Measurements from ENCODE around the gene MRPL46. TPM values are rescaled to one million over a fixed set of nuclear protein-coding genes. Genes with fewer than 3 reads are reported as not detected.
A peak's percentile ranks its signal among the peaks of the same experiment; 100 is the strongest.

The MRPL46 gene
- total RNA-seq, 1 experiment from 2014 or later = 30.5 TPM

DNA sequence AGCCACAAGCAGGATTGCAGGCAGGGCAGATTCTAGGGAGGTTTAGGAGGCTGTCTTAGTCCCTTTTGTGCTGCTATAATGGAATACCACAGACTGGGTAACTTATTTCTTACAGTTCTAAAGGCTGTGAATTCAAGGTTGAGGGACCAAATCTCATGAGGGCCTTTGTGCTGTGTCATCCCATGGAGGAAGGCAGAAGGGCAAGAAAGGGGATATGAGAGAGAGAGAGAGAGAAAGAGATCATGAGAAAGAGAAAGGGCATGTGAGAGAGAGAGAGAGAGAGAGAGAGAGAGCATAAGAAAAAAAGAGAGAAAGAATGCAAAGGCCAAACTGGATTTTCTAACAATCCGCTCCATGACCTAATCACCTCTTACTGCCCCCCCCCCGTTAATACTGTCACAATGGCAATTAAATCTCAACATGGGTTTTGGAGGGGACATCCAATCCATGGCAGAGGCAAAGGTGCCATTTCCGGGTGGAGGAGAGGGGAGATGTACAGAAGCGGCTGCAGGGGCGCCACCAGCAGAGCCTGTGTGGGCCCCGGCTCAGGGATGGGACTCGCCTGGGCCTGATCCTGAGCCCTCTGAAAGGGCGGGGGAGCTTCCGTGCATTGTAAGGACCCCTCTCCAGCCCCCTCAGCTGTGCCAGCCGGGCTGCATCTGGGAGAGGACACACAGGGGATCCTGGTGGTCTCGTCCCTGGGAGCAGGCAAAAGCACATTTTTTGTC is 20.8 kb upstream of the MRPL46 start:
- Histone ChIP-seq H2AFZ (ENCODE audit: low read depth, low read length, poor library complexity, severe bottlenecking) (no peak overlapping the region), H3K4me1 (ENCODE audit: control insufficient read depth in 1 of 2, insufficient read depth in 2 of 2, low read length in 2 of 2) (peaks cover 0 to 8% of the 10 kb centered on the region in 2 experiments; a peak in 2 of 4 replicates), H3K9me3 (ENCODE audit: control insufficient read depth in 1 of 2, insufficient read depth in 1 of 2, low read depth in 1 of 2, low read length in 2 of 2) (no peaks in the 10 kb centered on the region), H3K9ac (ENCODE audit: low read length) (no peak overlapping the region), H3K79me2 (ENCODE audit: insufficient read depth, low read length) (no peaks in the 10 kb centered on the region), H3K27me3 (ENCODE audit: insufficient read depth, low read length) (no peaks in the 10 kb centered on the region), H3K36me3 (ENCODE audit: control insufficient read depth in 1 of 2, insufficient read depth in 2 of 2, low read length in 2 of 2) (no peaks in the 10 kb centered on the region), H3K4me3 (replicated peaks in 1 of 2; ENCODE audit: low read depth in 1 of 2, low read length in 2 of 2) (no peak overlapping the region), H3K9me2 (ENCODE audit: insufficient read depth) (no peaks in the 10 kb centered on the region), H3K27ac (ENCODE audit: low read depth, low read length) (no peak overlapping the region), H4K20me1 (ENCODE audit: insufficient read depth) (no peaks in the 10 kb centered on the region), H3K4me2 (ENCODE audit: low read length) (peak overlapping the region; percentile 31; the same call in 1 of the 2 replicates)
- RAD21 ChIA-PET (ENCODE audit: low non-redundant PET in 1 of 2, low total read pairs in 2 of 2, uncharacterized antibody in 2 of 2, unreplicated experiment in 2 of 2) = no interaction called here
- CTCF ChIA-PET = no interaction called here
- no TSS peak for BruUV-seq (replicated peaks)
- ATAC-seq (no peak), DNase-seq (ENCODE audit: low read depth, low spot score) (no peak)
- intact Hi-C loops (cut with micrococcal nuclease) = no loop called here
- POLR2A ChIA-PET = no interaction called here
- TF ChIP-seq, protein P1, sequence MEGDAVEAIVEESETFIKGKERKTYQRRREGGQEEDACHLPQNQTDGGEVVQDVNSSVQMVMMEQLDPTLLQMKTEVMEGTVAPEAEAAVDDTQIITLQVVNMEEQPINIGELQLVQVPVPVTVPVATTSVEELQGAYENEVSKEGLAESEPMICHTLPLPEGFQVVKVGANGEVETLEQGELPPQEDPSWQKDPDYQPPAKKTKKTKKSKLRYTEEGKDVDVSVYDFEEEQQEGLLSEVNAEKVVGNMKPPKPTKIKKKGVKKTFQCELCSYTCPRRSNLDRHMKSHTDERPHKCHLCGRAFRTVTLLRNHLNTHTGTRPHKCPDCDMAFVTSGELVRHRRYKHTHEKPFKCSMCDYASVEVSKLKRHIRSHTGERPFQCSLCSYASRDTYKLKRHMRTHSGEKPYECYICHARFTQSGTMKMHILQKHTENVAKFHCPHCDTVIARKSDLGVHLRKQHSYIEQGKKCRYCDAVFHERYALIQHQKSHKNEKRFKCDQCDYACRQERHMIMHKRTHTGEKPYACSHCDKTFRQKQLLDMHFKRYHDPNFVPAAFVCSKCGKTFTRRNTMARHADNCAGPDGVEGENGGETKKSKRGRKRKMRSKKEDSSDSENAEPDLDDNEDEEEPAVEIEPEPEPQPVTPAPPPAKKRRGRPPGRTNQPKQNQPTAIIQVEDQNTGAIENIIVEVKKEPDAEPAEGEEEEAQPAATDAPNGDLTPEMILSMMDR (IDR thresholded peaks at IDR 0.05 in 2 of 3, conservative IDR thresholded peaks at IDR 0.05 in 1 of 3; ENCODE audit: borderline replicate concordance in 1 of 3, insufficient read depth in 1 of 3, low read depth in 2 of 3, low read length in 2 of 3) = no peak
- TF ChIP-seq, protein P2, sequence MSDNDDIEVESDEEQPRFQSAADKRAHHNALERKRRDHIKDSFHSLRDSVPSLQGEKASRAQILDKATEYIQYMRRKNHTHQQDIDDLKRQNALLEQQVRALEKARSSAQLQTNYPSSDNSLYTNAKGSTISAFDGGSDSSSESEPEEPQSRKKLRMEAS (IDR thresholded peaks at IDR 0.05) = no peak
- TF ChIP-seq YY1 (IDR thresholded peaks at IDR 0.05; ENCODE audit: extremely low read depth, insufficient replicate concordance, low read depth, low read length) = no peak
- no peak for TF ChIP-seq ZNF274 (IDR thresholded peaks at IDR 0.05; ENCODE audit: low read depth, low read length)
- no peak for TF ChIP-seq POLR2AphosphoS5 (IDR thresholded peaks at IDR 0.05; ENCODE audit: low read depth, low read length)
- TF ChIP-seq CEBPB (IDR thresholded peaks at IDR 0.05; ENCODE audit: low read depth) = no peak
- TF ChIP-seq EZH2 (IDR thresholded peaks at IDR 0.05) = no peak
- TF ChIP-seq POLR2A (IDR thresholded peaks at IDR 0.05; ENCODE audit: borderline replicate concordance, extremely low read depth, insufficient read depth, insufficient read length) = no peak
- no peak for TF ChIP-seq EZH2phosphoT487 (IDR thresholded peaks at IDR 0.05; ENCODE audit: borderline replicate concordance)
- TF ChIP-seq, protein P3, sequence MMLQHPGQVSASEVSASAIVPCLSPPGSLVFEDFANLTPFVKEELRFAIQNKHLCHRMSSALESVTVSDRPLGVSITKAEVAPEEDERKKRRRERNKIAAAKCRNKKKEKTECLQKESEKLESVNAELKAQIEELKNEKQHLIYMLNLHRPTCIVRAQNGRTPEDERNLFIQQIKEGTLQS (IDR thresholded peaks at IDR 0.05) = no peak
- TF ChIP-seq ZFX (IDR thresholded peaks at IDR 0.05) = no peak
- TF ChIP-seq TCF7L2 (IDR thresholded peaks at IDR 0.05; ENCODE audit: borderline replicate concordance, extremely low read depth, insufficient read depth, insufficient read length) = no peak
- no peak for TF ChIP-seq SRF (IDR thresholded peaks at IDR 0.05; ENCODE audit: low read depth)
- TF ChIP-seq EGR1 (IDR thresholded peaks at IDR 0.05; ENCODE audit: low read depth) = no peak
- no peak for TF ChIP-seq ELF1 (IDR thresholded peaks at IDR 0.05; ENCODE audit: borderline replicate concordance, low read depth)
- TF ChIP-seq, protein P4, sequence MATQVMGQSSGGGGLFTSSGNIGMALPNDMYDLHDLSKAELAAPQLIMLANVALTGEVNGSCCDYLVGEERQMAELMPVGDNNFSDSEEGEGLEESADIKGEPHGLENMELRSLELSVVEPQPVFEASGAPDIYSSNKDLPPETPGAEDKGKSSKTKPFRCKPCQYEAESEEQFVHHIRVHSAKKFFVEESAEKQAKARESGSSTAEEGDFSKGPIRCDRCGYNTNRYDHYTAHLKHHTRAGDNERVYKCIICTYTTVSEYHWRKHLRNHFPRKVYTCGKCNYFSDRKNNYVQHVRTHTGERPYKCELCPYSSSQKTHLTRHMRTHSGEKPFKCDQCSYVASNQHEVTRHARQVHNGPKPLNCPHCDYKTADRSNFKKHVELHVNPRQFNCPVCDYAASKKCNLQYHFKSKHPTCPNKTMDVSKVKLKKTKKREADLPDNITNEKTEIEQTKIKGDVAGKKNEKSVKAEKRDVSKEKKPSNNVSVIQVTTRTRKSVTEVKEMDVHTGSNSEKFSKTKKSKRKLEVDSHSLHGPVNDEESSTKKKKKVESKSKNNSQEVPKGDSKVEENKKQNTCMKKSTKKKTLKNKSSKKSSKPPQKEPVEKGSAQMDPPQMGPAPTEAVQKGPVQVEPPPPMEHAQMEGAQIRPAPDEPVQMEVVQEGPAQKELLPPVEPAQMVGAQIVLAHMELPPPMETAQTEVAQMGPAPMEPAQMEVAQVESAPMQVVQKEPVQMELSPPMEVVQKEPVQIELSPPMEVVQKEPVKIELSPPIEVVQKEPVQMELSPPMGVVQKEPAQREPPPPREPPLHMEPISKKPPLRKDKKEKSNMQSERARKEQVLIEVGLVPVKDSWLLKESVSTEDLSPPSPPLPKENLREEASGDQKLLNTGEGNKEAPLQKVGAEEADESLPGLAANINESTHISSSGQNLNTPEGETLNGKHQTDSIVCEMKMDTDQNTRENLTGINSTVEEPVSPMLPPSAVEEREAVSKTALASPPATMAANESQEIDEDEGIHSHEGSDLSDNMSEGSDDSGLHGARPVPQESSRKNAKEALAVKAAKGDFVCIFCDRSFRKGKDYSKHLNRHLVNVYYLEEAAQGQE (IDR thresholded peaks at IDR 0.05; ENCODE audit: low read depth) = no peak
- no peak for TF ChIP-seq RAD21 (IDR thresholded peaks at IDR 0.05; ENCODE audit: low read depth)
- no peak for TF ChIP-seq SP1 (IDR thresholded peaks at IDR 0.05; ENCODE audit: low read depth)

Data from HCT116 (cell line).